ENCODE data around the gene TAGAP.

GRCh38 chr6:159074120-159074684 lies 29.4 kb upstream of the TAGAP start:
- TF ChIP-seq CTCF (IDR thresholded peaks at IDR 0.05; ENCODE audit: low read depth, low read length, missing input control): no peak
- no peak for TF ChIP-seq RXRA (IDR thresholded peaks at IDR 0.05)
- TF ChIP-seq REST (IDR thresholded peaks at IDR 0.05): no peak
- no peak for TF ChIP-seq MAX (IDR thresholded peaks at IDR 0.05)
- TF ChIP-seq HNF4G (IDR thresholded peaks at IDR 0.05): no peak
- no peak for TF ChIP-seq RAD21 (IDR thresholded peaks at IDR 0.05)
